ENCODE data around the gene TDO2.

TDO2 gene

GRCh38 chr4:155966731-155967395, 63.4 kb downstream of the TDO2 start:
- no peak for TF ChIP-seq CTCF (IDR thresholded peaks at IDR 0.05; ENCODE audit: borderline replicate concordance, extremely low read depth, low read length, poor library complexity, severe bottlenecking)
- no peak for TF ChIP-seq EZH2 (IDR thresholded peaks at IDR 0.05; ENCODE audit: borderline replicate concordance, low read depth, low read length, severe bottlenecking)
- Histone ChIP-seq H3K27ac (ENCODE audit: low read length) (no peak overlapping the region), H3K9ac (ENCODE audit: low read depth, low read length) (no peak overlapping the region), H3K4me1 (ENCODE audit: insufficient read depth, low read length) (no peaks in the 10 kb centered on the region), H3K27me3 (ENCODE audit: insufficient read depth, low read length, poor library complexity) (no peaks in the 10 kb centered on the region), H4K20me1 (ENCODE audit: insufficient read depth, low read length) (no peaks in the 10 kb centered on the region), H3K36me3 (ENCODE audit: insufficient read depth, low read length) (no peaks in the 10 kb centered on the region), H2AFZ (ENCODE audit: low read depth, low read length) (no peak overlapping the region), H3K79me2 (ENCODE audit: insufficient read depth, low read length) (no peaks in the 10 kb centered on the region), H3K4me3 (ENCODE audit: low read depth in 1 of 2, low read length in 2 of 2) (no peak overlapping the region), H3K9me3 (ENCODE audit: insufficient read depth, low read length, severe bottlenecking) (no peaks in the 10 kb centered on the region), H3K4me2 (ENCODE audit: insufficient read depth, low read length) (no peak overlapping the region)
- DNase-seq (no peak), ATAC-seq (ENCODE audit: insufficient read depth, low read depth) (no peak)
